ENCODE measurements around the gene UGCG.

Gene UGCG

DNA sequence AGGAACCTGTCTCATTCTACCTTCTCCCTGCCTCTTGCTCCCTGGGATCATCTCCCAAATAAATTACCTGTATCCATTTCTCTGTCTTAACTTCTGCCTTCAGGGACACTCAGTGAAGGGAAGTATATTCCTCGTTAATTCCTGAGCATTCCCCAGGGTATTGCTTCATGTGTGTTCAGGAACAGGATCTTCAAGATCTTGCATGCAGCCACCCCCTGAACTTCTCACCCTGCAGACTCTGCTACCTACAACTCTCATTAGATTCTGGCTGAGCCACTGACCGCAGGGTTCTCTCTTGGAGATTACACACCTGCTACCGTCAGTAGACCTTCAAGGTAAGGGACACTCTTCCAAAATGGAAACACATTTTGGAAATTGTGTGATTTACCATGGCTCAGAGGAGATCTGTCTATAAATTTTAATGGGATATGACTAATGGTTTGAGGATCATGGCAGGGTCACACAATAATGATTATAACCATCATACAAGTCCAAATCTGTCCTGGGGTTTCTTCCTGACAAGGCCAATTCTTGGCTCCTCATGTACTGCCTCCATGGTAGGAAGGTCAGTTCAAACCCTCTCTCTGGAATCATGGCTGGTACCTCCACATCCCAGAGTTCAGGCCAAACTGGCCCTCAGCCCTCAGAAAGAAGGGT, 38.9 kb upstream of the UGCG start:
- H3K9me3 ChIP-seq = no peaks in the 10 kb centered on the region
- no peak overlapping the region for H3K27ac ChIP-seq
- H3K4me1 ChIP-seq (ENCODE audit: control insufficient read depth in 1 of 2, insufficient read depth in 1 of 2, low read depth in 1 of 2, low read length in 1 of 2) = peaks cover 28 to 32% of the 10 kb centered on the region in 2 experiments
- H3K4me3 ChIP-seq (ENCODE audit: low read depth in 1 of 2, low read length in 1 of 2) = no peak overlapping the region
- TF ChIP-seq, protein P1, sequence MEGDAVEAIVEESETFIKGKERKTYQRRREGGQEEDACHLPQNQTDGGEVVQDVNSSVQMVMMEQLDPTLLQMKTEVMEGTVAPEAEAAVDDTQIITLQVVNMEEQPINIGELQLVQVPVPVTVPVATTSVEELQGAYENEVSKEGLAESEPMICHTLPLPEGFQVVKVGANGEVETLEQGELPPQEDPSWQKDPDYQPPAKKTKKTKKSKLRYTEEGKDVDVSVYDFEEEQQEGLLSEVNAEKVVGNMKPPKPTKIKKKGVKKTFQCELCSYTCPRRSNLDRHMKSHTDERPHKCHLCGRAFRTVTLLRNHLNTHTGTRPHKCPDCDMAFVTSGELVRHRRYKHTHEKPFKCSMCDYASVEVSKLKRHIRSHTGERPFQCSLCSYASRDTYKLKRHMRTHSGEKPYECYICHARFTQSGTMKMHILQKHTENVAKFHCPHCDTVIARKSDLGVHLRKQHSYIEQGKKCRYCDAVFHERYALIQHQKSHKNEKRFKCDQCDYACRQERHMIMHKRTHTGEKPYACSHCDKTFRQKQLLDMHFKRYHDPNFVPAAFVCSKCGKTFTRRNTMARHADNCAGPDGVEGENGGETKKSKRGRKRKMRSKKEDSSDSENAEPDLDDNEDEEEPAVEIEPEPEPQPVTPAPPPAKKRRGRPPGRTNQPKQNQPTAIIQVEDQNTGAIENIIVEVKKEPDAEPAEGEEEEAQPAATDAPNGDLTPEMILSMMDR (IDR thresholded peaks at IDR 0.05) = no peak
- H3K27me3 ChIP-seq = no peaks in the 10 kb centered on the region
- H3K36me3 ChIP-seq = no peaks in the 10 kb centered on the region

DNA sequence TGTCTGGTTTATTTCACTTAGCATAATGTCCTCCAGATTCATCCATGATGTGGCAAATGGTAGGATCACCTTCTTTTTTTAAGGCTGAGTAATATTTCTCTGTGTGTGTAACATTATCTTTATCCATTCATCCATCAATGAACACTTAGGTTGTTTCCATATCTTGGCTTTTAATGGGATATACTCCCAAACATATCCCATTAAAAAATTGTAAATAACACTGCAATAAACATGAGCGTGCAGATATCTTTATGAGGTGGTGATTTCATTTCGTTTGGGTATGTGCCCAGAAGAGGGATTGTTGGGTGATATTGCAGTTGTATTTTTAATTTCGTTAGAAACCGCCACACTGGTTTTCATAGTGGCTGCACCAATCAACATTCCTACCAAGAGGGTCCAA, 36.2 kb upstream of the UGCG start:
- peaks cover 12 to 19% of the 10 kb centered on the region in 2 experiments for H3K4me1 ChIP-seq (ENCODE audit: control insufficient read depth in 1 of 2, insufficient read depth in 1 of 2, low read depth in 1 of 2, low read length in 1 of 2)
- no peaks in the 10 kb centered on the region for H3K27me3 ChIP-seq
- H3K9me3 ChIP-seq = no peaks in the 10 kb centered on the region
- no peak overlapping the region for H3K27ac ChIP-seq
- no peak overlapping the region for H3K4me3 ChIP-seq (ENCODE audit: low read depth in 1 of 2, low read length in 1 of 2)
- TF ChIP-seq, protein P1 (IDR thresholded peaks at IDR 0.05) = no peak
- no peaks in the 10 kb centered on the region for H3K36me3 ChIP-seq

DNA sequence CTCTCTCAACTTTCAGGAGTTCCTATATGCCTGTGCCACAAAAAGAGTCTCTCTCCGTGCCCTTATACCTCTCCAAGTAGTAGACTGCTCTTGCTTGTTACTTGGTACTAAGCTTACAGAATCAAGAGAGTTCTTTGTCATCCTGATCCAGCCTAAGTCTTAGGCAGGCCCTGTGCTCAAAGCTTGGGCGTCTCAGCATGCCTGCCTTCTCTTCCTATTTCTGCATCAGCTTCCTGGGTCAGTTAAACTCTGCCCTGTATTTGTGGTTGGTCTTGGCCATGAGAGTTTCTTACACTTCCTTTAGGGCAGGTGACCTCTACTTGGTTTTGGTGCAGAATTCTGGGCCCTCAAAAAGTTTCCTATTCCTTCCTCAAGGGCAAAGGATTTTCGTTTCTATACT, 33.0 kb upstream of the UGCG start:
- Histone ChIP-seq H3K36me3 (no peaks in the 10 kb centered on the region), H3K27me3 (no peaks in the 10 kb centered on the region), H3K9me3 (no peaks in the 10 kb centered on the region), H3K4me3 (ENCODE audit: low read depth in 1 of 2, low read length in 1 of 2) (no peak overlapping the region), H3K27ac (peak overlapping the region; percentile 43), H3K4me1 (ENCODE audit: control insufficient read depth in 1 of 2, insufficient read depth in 1 of 2, low read depth in 1 of 2, low read length in 1 of 2) (peaks cover 10 to 15% of the 10 kb centered on the region in 2 experiments)
- TF ChIP-seq, protein P1 (IDR thresholded peaks at IDR 0.05) = no peak

DNA sequence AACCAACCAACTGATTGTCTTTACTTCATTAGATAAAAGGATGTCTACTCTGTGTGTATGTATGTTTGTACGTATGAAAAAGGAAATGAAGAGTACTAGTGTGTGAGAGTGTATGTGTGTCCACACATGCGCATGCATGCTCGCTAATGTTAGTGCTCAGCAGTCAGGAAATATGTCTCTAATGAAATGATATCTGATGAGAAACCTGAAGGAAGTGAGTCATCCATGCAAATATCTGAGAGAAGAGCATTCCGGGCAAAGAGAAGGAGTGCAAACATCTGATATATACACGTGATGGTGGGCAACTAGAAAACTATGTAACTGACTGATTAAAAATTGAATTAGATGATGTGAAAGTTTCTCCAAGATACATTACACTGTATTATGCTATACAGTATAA, 29.6 kb upstream of the UGCG start:
- Histone ChIP-seq H3K9me3 (no peaks in the 10 kb centered on the region), H3K4me1 (ENCODE audit: control insufficient read depth in 1 of 2, insufficient read depth in 1 of 2, low read depth in 1 of 2, low read length in 1 of 2) (peaks cover 10 to 15% of the 10 kb centered on the region in 2 experiments), H3K36me3 (no peaks in the 10 kb centered on the region), H3K4me3 (ENCODE audit: low read depth in 1 of 2, low read length in 1 of 2) (no peak overlapping the region), H3K27ac (no peak overlapping the region), H3K27me3 (no peaks in the 10 kb centered on the region)
- TF ChIP-seq, protein P1 (IDR thresholded peaks at IDR 0.05) = no peak

DNA sequence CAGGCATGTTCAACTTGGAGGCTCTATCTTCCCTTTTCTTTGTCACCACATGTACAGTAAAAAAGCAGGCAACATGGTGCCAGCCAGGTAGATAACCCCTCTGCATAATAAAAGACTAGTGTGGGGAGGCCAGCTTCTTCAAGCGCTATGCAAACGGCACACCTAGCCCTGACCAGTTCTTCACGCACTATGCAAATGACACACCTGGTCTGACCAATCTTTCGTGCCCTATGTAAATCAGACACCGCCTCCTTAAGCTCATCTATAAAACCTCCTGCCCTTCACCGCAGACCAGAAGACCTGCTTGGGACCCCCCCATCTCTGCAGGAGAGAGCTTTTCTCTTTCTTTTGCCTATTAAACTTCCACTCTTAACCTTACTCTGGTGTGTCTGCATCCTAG, 28.1 kb upstream of the UGCG start:
- TF ChIP-seq, protein P1 (IDR thresholded peaks at IDR 0.05) = no peak
- no peaks in the 10 kb centered on the region for H3K36me3 ChIP-seq
- H3K4me3 ChIP-seq (ENCODE audit: low read depth in 1 of 2, low read length in 1 of 2) = no peak overlapping the region
- no peak overlapping the region for H3K27ac ChIP-seq
- H3K27me3 ChIP-seq = no peaks in the 10 kb centered on the region
- peaks cover 6 to 8% of the 10 kb centered on the region in 2 experiments for H3K4me1 ChIP-seq (ENCODE audit: control insufficient read depth in 1 of 2, insufficient read depth in 1 of 2, low read depth in 1 of 2, low read length in 1 of 2)
- H3K9me3 ChIP-seq = no peaks in the 10 kb centered on the region

Data from neutrophil (primary cell).